GM12873 (cell line): ENCODE measurements around the gene ARHGEF4.

ENCODE experiments used
- TF ChIP-seq, protein P1 (sequence below): IDR thresholded peaks from 2 replicates; pipeline ENCODE4 v1.5.1; 2012; ENCODE audit warnings: low read depth, mild to moderate bottlenecking, moderate library complexity, low read length, control low read depth; ENCODE audit not compliant: insufficient read depth; ENCODE audit errors: missing control alignments

ARHGEF4 gene, protein sequence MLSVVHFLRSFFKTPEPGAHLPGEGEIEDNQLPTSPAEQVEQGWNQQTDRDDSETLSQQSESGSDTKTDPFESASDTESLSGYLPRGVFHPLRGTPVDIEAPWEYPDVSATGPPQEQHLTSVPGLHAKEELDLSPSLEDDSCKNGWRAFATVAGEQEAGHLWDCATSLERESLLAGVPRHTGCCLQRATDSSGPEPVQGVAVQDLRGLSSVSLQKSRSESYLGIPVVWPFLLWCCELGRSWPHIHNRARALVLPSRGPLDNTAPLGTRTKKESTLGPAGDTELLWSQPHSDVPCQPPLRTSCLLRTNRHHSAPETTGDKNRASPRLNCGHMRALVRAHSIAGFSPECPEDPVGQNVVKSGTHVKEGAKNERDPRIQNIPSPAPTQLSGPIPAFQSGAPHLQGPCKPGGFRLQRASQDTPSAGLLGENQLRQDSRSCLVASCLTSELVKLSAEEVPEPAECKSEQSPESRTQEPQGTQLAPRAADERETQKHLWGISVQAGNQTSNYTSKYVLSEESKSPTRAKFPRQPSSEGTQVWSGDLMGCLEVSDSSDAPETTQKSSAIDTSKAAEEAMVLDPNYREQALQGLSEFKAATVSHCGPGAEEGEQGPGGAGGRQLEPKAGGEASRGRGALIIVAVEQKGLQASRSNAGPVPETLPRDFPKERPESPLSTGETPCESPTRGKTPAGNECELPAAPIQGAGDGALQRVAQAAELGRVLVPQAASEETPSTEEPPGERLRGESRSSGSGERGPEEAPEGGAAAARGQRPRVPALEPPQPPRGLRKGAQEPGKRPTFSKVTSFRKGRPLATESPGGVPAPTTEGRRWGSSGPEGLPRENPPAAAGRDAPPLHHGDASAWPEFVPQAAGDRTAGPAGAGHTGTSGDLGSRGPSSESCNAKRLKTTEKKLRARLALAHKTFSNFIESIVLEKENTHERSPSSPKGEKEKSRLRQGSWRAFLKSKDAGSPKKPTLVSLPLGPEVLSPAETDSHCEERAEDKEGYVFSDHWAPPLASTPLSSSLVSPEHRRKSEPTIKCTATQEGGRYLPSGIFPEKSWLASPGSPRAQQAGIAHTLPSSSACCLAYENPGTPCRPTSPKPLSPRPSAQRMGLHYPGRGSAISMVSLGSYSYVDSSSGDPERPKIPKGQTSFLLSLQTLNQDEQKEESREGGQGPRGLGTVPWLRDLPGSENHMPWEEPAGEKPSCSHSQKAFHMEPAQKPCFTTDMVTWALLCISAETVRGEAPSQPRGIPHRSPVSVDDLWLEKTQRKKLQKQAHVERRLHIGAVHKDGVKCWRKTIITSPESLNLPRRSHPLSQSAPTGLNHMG (N-terminal part only)

DNA sequence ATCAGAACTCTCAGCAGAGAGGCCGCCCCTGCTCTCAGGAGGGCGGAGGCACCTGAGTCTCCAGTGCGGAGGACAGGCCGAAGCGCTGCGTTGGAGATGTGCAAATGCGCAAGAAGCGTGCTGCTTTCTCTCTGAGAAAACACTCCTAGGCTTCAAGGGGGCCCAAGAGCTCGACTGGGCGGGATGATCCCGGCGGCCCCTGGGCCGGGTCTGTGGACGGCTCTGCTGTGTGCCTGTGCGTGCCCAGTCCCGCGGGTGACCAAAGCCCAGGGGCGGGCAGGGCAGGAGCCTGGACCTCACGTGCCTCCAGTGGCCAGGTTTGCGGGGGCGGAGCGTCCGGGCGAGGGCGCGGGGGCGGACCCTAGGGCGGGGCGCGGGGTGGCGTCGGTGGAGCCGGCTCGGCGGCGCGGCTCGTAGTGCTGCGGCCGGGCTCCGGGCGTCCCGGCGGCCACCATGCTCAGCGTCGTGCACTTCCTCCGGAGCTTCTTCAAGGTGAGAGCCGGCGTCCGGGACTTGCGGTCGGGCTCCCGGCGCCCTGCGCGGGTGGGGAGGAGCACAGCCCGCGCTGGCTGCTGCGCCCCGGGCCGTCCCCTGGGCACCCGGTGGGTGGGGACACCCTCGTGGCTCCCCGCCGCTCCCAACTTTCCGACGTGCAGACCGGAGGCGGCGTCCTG lies at the start of gene ARHGEF4:
Gene ARHGEF4 (plus strand): TSS at position 414 of the 674 bp plus-strand sequence. CDS start 40 bp downstream, at position 454.
- TF ChIP-seq, protein P1, sequence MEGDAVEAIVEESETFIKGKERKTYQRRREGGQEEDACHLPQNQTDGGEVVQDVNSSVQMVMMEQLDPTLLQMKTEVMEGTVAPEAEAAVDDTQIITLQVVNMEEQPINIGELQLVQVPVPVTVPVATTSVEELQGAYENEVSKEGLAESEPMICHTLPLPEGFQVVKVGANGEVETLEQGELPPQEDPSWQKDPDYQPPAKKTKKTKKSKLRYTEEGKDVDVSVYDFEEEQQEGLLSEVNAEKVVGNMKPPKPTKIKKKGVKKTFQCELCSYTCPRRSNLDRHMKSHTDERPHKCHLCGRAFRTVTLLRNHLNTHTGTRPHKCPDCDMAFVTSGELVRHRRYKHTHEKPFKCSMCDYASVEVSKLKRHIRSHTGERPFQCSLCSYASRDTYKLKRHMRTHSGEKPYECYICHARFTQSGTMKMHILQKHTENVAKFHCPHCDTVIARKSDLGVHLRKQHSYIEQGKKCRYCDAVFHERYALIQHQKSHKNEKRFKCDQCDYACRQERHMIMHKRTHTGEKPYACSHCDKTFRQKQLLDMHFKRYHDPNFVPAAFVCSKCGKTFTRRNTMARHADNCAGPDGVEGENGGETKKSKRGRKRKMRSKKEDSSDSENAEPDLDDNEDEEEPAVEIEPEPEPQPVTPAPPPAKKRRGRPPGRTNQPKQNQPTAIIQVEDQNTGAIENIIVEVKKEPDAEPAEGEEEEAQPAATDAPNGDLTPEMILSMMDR = no peak

DNA sequence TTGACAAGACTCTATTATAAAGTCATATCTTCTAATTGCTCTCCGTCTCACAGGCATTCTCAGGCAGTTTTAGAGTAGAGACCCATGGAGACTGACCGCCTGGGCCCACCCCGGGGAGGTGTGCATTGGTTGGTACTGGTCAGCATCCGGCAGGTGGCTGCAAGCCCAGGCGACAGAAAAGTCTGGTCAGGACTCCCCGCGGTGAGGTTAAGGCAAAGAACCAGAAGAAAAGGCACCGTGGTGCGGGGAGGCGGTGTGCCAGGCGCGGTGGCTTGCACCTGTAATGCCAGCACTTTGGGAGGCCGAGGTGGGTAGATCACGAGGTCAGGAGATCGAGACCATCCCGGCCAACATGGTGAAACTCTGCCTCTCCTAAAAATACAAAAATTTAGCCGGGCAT lies 48.9 kb upstream of the ARHGEF4 start:
- TF ChIP-seq, protein P1 = no peak

DNA sequence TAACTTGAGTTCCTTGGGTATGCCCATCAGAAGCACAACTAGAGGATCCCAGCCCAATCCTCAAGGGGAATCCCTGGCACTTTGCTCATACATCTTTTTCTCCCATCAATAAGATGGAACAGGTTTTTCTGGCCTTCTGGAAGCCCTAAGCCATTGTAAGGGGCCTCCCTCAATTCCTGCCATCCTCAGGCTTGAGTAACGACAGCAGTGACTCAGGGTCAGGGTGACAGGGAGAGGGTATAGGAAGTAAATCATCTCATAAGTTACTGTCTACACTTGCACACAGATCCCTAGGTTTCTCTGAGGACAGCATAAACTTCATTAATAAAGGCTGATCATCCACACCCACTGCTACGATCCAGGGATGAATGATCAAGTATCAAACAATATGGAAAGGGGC lies 46.4 kb upstream of the ARHGEF4 start:
- TF ChIP-seq, protein P1 = no peak

DNA sequence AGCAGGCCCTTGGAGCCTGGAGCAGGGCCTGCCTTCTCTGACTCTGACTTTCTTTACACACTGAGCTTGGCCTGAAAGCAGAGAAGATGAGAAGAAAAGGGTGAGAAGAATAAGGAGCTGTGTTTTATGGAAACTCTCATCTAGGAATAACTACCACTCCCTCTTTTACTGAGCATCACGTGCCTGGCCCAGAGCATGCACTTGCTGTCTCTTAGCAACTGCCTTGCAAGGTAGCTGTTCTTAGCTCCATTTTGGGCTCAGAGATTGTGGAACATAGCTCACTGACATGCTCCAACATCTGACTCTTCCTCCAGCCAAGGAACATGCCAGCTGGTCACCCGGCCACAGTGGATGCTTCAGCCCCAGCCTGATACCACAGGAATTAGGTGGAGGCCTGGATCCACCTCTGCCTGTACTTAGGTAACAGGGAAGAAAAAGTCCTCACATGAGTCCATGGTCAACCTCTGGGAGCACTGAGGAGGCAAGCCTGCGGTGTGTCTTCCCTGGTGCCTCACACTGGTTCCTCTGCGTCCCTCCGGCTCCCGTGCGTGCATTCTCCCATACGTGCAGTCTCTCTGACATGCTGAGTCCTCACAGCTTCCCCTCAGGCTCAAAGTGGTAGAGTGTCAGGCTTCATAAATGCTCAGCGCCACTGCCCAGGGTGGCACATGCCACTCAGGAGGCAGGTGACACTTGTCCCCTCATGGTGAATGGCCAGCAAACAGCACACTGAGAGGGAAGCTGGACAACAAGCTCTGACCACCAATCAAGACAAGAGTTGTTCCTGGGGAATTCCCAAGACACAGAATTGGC lies 45.7 kb upstream of the ARHGEF4 start:
- TF ChIP-seq, protein P1 = no peak

DNA sequence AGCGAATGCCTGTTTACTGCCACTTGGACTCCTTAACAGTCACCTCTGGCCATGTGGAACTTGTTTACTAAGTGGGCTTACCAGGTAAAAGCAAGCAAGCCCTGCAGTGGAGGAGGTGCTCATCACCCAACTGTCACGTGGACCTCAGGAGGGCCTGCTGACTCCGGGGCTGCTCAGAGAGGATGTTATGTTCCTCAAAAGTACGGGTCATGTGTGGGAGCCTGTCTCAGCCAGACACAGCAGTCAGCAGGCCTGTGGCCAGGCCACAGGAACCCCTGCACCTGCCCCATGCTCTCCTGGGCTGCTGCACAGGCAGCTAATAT lies 45.1 kb upstream of the ARHGEF4 start:
- TF ChIP-seq, protein P1 = no peak

DNA sequence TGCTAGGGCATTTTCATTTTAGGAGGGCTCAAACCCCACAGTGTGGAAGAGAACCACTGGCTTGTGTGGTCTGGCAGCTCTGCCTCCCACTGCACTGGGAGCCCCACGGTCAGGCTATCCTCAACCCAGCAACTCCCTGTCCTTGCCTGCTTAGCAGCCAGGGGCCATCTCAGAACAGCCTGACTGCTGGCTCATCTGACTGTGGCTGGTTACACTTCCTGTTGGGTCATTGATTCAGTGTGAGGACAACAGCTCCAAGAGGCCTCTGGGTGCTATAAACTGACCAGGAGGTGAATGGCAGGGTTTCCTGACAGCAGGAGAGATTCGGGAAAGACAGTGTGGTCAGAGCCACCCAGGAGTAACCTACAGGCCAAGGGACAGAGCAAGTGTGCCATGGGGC lies 41.3 kb upstream of the ARHGEF4 start:
- TF ChIP-seq, protein P1 = no peak
